Smooth muscle cell (in vitro differentiated cells): ENCODE results near the gene SAGE1. TPM values are rescaled to one million over a fixed set of nuclear protein-coding genes. Genes with fewer than 3 reads are reported as not detected.

ENCODE experiments used
- DNase-seq: peaks from one replicate; lab custom pipeline; 2025; ENCODE audit not compliant: unreplicated experiment; lab: John Stamatoyannopoulos, UW
- H2AFZ ChIP-seq: fragments of 200-600 bp; sonication (generic); 2 replicates; pipeline ENCODE4 v1.6.0; 2016; ENCODE audit warnings: antibody characterized with exemption, low read depth, mild to moderate bottlenecking
- H3F3A ChIP-seq: fragments of 200-600 bp; sonication (generic); 2 replicates; pipeline ENCODE4 v1.6.0; 2017; ENCODE audit warnings: antibody characterized with exemption, low read depth
- H3K27ac ChIP-seq: fragments of 200-600 bp; sonication (generic); 2 replicates; pipeline ENCODE4 v1.5.1; 2016; ENCODE audit warnings: low read depth, mild to moderate bottlenecking
- H3K27me3 ChIP-seq: fragments of 200-600 bp; sonication (generic); 2 replicates; pipeline ENCODE4 v1.6.1; 2016; ENCODE audit warnings: low read depth, mild to moderate bottlenecking
- H3K36me3 ChIP-seq: fragments of 200-600 bp; sonication (generic); 2 replicates; pipeline ENCODE4 v1.5.1; 2016; ENCODE audit warnings: low read depth
- H3K4me1 ChIP-seq: fragments of 200-600 bp; sonication (generic); 2 replicates; pipeline ENCODE4 v1.5.1; 2016; ENCODE audit warnings: low read depth
- H3K4me2 ChIP-seq: fragments of 200-600 bp; sonication (generic); 2 replicates; pipeline ENCODE4 v1.6.0; 2016; ENCODE audit warnings: mild to moderate bottlenecking
- H3K4me3 ChIP-seq: fragments of 200-600 bp; sonication (generic); 2 replicates; pipeline ENCODE4 v1.5.1; 2016; ENCODE audit warnings: mild to moderate bottlenecking
- H3K79me2 ChIP-seq: fragments of 200-600 bp; sonication (generic); 2 replicates; pipeline ENCODE4 v1.6.0; 2016; ENCODE audit warnings: low read depth, mild to moderate bottlenecking
- H3K9ac ChIP-seq: fragments of 200-600 bp; sonication (generic); 2 replicates; pipeline ENCODE4 v1.6.0; 2016; ENCODE audit warnings: low read depth
- H3K9me3 ChIP-seq: fragments of 200-600 bp; sonication (generic); replicated peaks from 2 replicates; pipeline ENCODE4 v1.5.1; 2016; ENCODE audit warnings: low read depth
- H4K20me1 ChIP-seq: fragments of 200-600 bp; sonication (generic); 2 replicates; pipeline ENCODE4 v1.6.0; 2016; ENCODE audit warnings: low read depth
- WGBS: methylation state at CpG from one replicate; pipeline ENCODE4 v1.1.7; 2016; ENCODE audit warnings: low lambda C conversion rate; 5-methylcytosine and 5-hydroxymethylcytosine counted together
- polyA plus RNA-seq: library from polyadenylated mRNA; unstranded; fragments of >200 nt; fragmentation: Nextera tagmentation; extraction: Ambion mirVana; gene quantifications from 2 replicates; pipeline ENCODE4 v1.2.1, GENCODE V29; 2016
- total RNA-seq: library from RNA; depleted of rRNA; stranded (reverse); fragments of >200 nt; gene quantifications from 2 replicates; pipeline ENCODE4 v1.2.3, GENCODE V29; 2014
- TF ChIP-seq, protein P1 (sequence below): fragments of 200-600 bp; sonication (generic); IDR thresholded peaks from 2 replicates; pipeline ENCODE4 v1.5.1; 2017; ENCODE audit warnings: borderline replicate concordance, mild to moderate bottlenecking, antibody characterized with exemption; ENCODE audit not compliant: insufficient read depth, poor library complexity, severe bottlenecking

Gene SAGE1
- total and polyA plus RNA-seq, 2 experiments from 2014 or later, result not detected

DNA sequence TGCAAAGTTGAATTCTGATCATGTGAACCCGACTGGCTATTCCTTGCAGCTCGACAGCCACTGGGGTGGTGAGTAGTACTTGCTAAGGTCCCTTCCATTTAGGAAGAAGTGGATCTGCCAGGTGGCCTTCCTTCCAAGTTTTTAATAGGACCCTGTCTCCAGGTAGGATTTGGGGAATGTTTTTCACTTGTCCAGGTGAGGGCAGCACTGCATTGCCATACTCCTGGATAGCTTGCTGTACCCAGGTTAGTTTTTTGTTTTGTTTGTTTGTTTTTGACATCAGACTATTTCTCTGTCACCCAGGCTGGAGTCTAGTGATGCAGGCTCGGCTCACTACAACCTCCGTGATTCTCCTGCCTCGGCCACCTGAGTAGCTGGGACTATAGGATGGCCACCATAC is 29.8 kb downstream of the SAGE1 start:
- WGBS, result 58% methylated on average over 5 of the region's 5 CpGs
- Histone ChIP-seq H2AFZ (no peak overlapping the region), H4K20me1 (no peaks in the 10 kb centered on the region)

DNA sequence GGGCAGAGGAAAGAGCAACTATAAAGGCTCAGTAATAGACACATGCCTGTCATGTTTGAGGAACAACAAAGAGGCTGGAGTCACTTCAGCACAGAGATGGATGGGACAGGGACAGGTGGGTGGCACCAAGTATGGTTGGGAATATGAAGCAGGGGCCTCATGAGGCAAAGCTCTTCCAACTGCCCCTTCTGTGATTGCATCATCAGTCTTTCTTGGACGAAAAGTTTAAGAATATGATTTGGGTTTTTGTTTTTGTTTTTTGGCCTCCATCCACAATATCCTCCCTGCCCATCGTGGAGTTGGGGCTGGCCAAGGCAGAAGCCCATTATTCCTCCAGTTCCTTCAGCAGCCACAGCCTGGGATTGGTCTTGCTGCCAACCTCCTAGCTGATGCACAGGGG is 34.4 kb downstream of the SAGE1 start:
- no peak for DNase-seq
- Histone ChIP-seq H3K4me2 (no peak overlapping the region), H4K20me1 (no peaks in the 10 kb centered on the region), H3K27ac (no peak overlapping the region), H3K79me2 (no peaks in the 10 kb centered on the region), H2AFZ (no peak overlapping the region), H3K4me3 (no peak overlapping the region), H3K4me1 (no peaks in the 10 kb centered on the region), H3K36me3 (no peaks in the 10 kb centered on the region), H3F3A (no peaks in the 10 kb centered on the region), H3K27me3 (no peaks in the 10 kb centered on the region), H3K9ac (no peak overlapping the region), H3K9me3 (no peaks in the 10 kb centered on the region)
- 48% methylated on average over 2 of the region's 2 CpGs for WGBS
- TF ChIP-seq, protein P1, sequence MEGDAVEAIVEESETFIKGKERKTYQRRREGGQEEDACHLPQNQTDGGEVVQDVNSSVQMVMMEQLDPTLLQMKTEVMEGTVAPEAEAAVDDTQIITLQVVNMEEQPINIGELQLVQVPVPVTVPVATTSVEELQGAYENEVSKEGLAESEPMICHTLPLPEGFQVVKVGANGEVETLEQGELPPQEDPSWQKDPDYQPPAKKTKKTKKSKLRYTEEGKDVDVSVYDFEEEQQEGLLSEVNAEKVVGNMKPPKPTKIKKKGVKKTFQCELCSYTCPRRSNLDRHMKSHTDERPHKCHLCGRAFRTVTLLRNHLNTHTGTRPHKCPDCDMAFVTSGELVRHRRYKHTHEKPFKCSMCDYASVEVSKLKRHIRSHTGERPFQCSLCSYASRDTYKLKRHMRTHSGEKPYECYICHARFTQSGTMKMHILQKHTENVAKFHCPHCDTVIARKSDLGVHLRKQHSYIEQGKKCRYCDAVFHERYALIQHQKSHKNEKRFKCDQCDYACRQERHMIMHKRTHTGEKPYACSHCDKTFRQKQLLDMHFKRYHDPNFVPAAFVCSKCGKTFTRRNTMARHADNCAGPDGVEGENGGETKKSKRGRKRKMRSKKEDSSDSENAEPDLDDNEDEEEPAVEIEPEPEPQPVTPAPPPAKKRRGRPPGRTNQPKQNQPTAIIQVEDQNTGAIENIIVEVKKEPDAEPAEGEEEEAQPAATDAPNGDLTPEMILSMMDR, result no peak

More for the DNA sequence above, 29.8 kb downstream of the SAGE1 start:
- no peak overlapping the region for H3K4me3 ChIP-seq
- H3K4me1 ChIP-seq, result no peaks in the 10 kb centered on the region
- DNase-seq, result no peak
- H3K79me2 ChIP-seq, result no peaks in the 10 kb centered on the region
- H3K9me3 ChIP-seq, result no peaks in the 10 kb centered on the region
- H3K9ac ChIP-seq, result no peak overlapping the region
- no peaks in the 10 kb centered on the region for H3K27me3 ChIP-seq
- H3K4me2 ChIP-seq, result no peak overlapping the region
- no peaks in the 10 kb centered on the region for H3K36me3 ChIP-seq
- TF ChIP-seq, protein P1, result no peak
- no peaks in the 10 kb centered on the region for H3F3A ChIP-seq
- H3K27ac ChIP-seq, result no peak overlapping the region

DNA sequence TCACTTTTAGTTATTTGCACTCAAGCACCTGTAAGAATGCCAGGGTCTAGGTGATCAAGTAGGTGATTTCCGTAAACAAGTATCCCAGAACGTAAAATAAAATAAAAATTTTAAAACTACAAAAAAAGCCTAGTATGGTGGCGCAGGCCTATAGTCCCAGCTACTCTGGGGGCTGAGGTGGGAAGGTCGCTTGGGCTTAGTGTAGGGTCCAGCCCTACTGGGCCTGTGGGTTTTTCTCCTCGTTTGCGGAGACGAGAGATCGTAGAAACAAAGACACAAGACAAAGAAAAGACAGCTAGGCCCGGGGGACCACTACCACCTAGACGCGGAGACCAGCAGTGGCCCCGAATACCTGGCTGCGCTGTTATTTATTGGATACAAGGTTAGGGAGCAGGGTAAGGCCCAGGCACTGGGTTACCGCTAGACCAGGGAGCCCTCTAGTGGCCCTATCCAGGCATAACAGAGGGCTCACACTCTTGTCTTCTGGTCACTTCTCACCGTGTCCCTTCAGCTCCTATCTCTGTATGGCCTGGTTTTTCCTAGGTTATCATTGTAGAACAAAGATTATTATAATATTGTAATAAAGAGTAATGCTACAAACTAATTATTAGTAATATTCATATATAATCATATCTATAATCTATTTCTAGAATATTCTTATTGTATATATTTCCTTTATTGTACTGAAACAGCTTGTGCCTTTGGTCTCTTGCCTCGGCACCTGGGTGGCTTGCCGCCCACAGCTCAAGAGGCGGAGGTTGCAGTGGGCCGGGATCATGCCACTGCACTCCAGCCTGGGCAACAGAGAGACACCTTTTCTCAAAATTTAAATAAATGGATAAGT is 38.4 kb downstream of the SAGE1 start:
- Histone ChIP-seq H3K27ac (no peak overlapping the region), H3K36me3 (no peaks in the 10 kb centered on the region), H3F3A (no peaks in the 10 kb centered on the region), H2AFZ (no peak overlapping the region), H3K4me2 (no peak overlapping the region), H3K4me3 (no peak overlapping the region), H3K9me3 (no peaks in the 10 kb centered on the region), H3K4me1 (no peaks in the 10 kb centered on the region), H3K79me2 (no peaks in the 10 kb centered on the region), H3K9ac (no peak overlapping the region), H3K27me3 (no peaks in the 10 kb centered on the region), H4K20me1 (no peaks in the 10 kb centered on the region)
- TF ChIP-seq, protein P1, result peak; percentile 45
- 52% methylated on average over 19 of the region's 19 CpGs for WGBS
- no peak for DNase-seq

DNA sequence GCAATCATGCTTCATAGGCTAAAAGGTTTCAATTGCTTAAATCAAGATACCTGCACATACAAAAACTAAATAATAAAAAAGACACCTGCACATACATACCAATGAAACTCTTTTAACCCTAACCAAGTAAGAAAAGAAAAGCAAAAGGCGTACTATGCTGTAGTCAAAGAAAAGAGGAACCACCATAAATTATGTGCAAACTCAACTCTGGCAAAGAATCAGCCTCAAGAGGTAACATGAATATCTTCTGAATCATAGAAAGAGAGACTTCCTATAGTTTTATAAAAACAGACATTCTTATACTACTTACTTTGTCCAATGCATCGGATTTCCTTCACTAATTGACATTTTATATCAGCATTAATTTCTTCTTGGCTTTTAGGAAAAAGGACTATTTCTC is 51.0 kb downstream of the SAGE1 start:
- no peak overlapping the region for H3K4me2 ChIP-seq
- H3K27me3 ChIP-seq, result no peaks in the 10 kb centered on the region
- WGBS, result 87% methylated on average over 2 of the region's 2 CpGs
- H3F3A ChIP-seq, result no peaks in the 10 kb centered on the region
- H2AFZ ChIP-seq, result no peak overlapping the region
- no peak for DNase-seq
- no peak overlapping the region for H3K9ac ChIP-seq
- H3K9me3 ChIP-seq, result peaks cover 4% of the 10 kb centered on the region
- H3K27ac ChIP-seq, result no peak overlapping the region
- TF ChIP-seq, protein P1, result no peak
- no peaks in the 10 kb centered on the region for H4K20me1 ChIP-seq
- H3K4me1 ChIP-seq, result no peaks in the 10 kb centered on the region
- H3K79me2 ChIP-seq, result no peaks in the 10 kb centered on the region
- H3K4me3 ChIP-seq, result no peak overlapping the region
- H3K36me3 ChIP-seq, result no peaks in the 10 kb centered on the region
